Natural killer cell (primary cell): ENCODE results near the gene DNAJC4. TPM values are rescaled to one million over a fixed set of nuclear protein-coding genes. Genes with fewer than 3 reads are reported as not detected.

Source experiments
- ATAC-seq, 3 donors: fragments of 150-1000 bp in 2 of 3; fragments of 200-7000 bp in 1 of 3; cut with Tn5 transposase; 1 replicate in 1 of 3; 2 replicates in 2 of 3; pipeline ENCODE4 v1.10.0; 2021; ENCODE audit warnings: mild to moderate bottlenecking in 2 of 3, moderate library complexity in 2 of 3
- DNase-seq, 2 donors: peaks; one replicate each; pipeline versions ENCODE4 v3.0.0 to v3.0.0-alpha.2; 2013 to 2021; ENCODE audit warnings: mixed read lengths in 1 of 2
- H3K27ac ChIP-seq: one replicate; pipeline ENCODE4 v1.5.1; 2013; ENCODE audit warnings: mild to moderate bottlenecking, low read length
- H3K27me3 ChIP-seq: one replicate; pipeline ENCODE4 v1.6.1; 2013; ENCODE audit warnings: low read length; ENCODE audit not compliant: control insufficient read depth, insufficient read depth
- H3K36me3 ChIP-seq: one replicate; pipeline ENCODE4 v1.6.1; 2013; ENCODE audit warnings: low read length; ENCODE audit not compliant: control insufficient read depth, insufficient read depth
- H3K4me1 ChIP-seq: one replicate; pipeline ENCODE4 v1.6.1; 2013; ENCODE audit warnings: low read length; ENCODE audit not compliant: control insufficient read depth, insufficient read depth
- H3K4me3 ChIP-seq: one replicate; pipeline ENCODE4 v1.5.1; 2013; ENCODE audit warnings: low read length
- H3K9me3 ChIP-seq: one replicate; pipeline ENCODE4 v1.6.1; 2013; ENCODE audit warnings: low read length; ENCODE audit not compliant: control insufficient read depth, insufficient read depth
- H3K27ac Mint-ChIP-seq, 2 donors: one replicate each; pipeline ENCODE4 v1.8.0; 2022; ENCODE audit warnings: mild to moderate bottlenecking in 2 of 2, mixed read lengths in 2 of 2, moderate library complexity in 1 of 2
- H3K27me3 Mint-ChIP-seq, 2 donors: one replicate each; pipeline ENCODE4 v1.8.0; 2022; ENCODE audit warnings: low read depth in 2 of 2, mixed read lengths in 2 of 2
- H3K36me3 Mint-ChIP-seq: one replicate; pipeline ENCODE4 v1.8.0; 2022; ENCODE audit warnings: mixed read lengths
- H3K4me1 Mint-ChIP-seq, 2 donors: one replicate each; pipeline ENCODE4 v1.8.0; 2022; ENCODE audit warnings: mixed read lengths in 2 of 2
- H3K4me3 Mint-ChIP-seq: one replicate; pipeline ENCODE4 v1.8.0; 2022; ENCODE audit warnings: mild to moderate bottlenecking, moderate library complexity, mixed read lengths
- H3K9me3 Mint-ChIP-seq, 2 donors: one replicate each; pipeline ENCODE4 v1.8.0; 2022; ENCODE audit warnings: mixed read lengths in 2 of 2
- WGBS: methylation state at CpG from one replicate; pipeline ENCODE4 v1.1.7; 2013; ENCODE audit warnings: missing lambda C conversion rate; ENCODE audit not compliant: insufficient coverage; 5-methylcytosine and 5-hydroxymethylcytosine counted together
- intact Hi-C: fragments of 100-400 bp; cut with micrococcal nuclease; formaldehyde crosslinking; loops from one replicate; pipeline ENCODE4 v1.14.2; 2022
- total RNA-seq, 4 donors: library from RNA; stranded (reverse); fragments of 120-200 nt in 1 of 4; gene quantifications; one replicate each; pipeline versions ENCODE4 v1.2.3 to v1.2.4, GENCODE V29; 2013 to 2022
- TF ChIP-seq, protein P1 (sequence below): fragments of 200-600 bp; IDR thresholded peaks from one replicate; pipeline ENCODE4 v1.8.0; 2022; ENCODE audit warnings: antibody characterized with exemption

The DNAJC4 gene
- total RNA-seq, 3 donors from 2014 or later (not counting 1 experiment from before 2014, with no cell fraction given), result 45.0 to 47.0 (median 46.6) TPM

DNA sequence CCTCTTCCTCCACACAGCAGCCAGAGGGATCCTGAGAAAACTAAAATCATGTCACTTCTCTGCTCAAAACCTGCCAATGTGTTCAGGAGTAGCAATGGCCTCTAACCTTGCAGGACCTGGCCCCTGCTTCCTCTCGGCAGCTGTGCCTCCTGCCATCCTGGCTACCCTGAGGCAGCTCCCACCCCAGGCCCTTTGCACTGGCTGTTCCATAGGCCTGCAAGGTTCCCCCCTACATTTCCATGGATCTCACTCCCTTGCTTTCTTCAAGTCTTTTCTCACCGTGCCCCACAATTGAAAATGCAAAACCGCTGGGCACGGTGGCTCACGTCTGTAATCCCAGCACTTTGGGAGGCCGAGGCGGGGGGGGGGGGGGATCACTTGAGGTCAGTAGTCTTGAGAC is 46.5 kb upstream of the DNAJC4 start:
- Mint-ChIP-seq H3K9me3 (no peaks in the 10 kb centered on the region), H3K4me1 (peaks cover 6 to 31% of the 10 kb centered on the region in 2 donors), H3K4me3 (peak overlapping the region; percentile 68), H3K27me3 (no peaks in the 10 kb centered on the region), H3K27ac (no peak overlapping the region), H3K36me3 (no peaks in the 10 kb centered on the region)
- no peak for ATAC-seq
- no peak for DNase-seq
- peaks cover 20% of the 10 kb centered on the region for H3K4me1 ChIP-seq
- TF ChIP-seq, protein P1, sequence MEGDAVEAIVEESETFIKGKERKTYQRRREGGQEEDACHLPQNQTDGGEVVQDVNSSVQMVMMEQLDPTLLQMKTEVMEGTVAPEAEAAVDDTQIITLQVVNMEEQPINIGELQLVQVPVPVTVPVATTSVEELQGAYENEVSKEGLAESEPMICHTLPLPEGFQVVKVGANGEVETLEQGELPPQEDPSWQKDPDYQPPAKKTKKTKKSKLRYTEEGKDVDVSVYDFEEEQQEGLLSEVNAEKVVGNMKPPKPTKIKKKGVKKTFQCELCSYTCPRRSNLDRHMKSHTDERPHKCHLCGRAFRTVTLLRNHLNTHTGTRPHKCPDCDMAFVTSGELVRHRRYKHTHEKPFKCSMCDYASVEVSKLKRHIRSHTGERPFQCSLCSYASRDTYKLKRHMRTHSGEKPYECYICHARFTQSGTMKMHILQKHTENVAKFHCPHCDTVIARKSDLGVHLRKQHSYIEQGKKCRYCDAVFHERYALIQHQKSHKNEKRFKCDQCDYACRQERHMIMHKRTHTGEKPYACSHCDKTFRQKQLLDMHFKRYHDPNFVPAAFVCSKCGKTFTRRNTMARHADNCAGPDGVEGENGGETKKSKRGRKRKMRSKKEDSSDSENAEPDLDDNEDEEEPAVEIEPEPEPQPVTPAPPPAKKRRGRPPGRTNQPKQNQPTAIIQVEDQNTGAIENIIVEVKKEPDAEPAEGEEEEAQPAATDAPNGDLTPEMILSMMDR, result no peak
- H3K27me3 ChIP-seq, result no peaks in the 10 kb centered on the region
- no peaks in the 10 kb centered on the region for H3K9me3 ChIP-seq
- no peaks in the 10 kb centered on the region for H3K36me3 ChIP-seq
- H3K4me3 ChIP-seq, result no peak overlapping the region
- H3K27ac ChIP-seq, result no peak overlapping the region
- WGBS, result 95% methylated on average over 7 of the region's 7 CpGs
- intact Hi-C loops, result no loop called here

DNA sequence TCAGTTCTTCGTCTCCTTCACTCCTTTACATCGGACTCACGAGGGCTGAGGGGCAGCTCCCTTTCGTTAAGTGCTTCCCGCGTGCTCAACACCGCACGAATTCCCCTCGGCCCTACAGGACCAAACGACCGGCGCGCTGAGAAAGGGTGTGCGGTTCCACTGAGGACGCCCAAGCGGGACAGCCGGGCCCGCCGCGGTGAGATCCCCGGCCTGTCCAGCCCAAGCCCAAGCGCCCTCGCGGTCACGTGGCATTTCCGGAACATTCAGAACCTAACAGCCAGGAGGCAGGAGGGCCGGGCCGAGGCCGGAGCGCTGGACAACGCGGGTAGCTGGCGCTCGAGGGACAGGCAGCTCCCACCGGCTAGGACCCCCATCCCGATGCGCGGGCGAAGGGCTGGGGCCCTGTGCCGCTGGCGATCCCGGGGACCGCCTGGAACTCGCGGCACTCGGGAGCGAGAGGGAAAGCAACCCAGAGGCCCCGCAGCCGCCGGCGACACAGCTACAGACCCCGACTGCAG is 45.1 kb upstream of the DNAJC4 start:
- Histone ChIP-seq H3K27ac (peak overlapping the region; percentile 66), H3K4me3 (peak overlapping the region; percentile 60), H3K27me3 (no peaks in the 10 kb centered on the region), H3K9me3 (no peaks in the 10 kb centered on the region), H3K4me1 (peaks cover 20% of the 10 kb centered on the region), H3K36me3 (no peaks in the 10 kb centered on the region)
- TF ChIP-seq, protein P1, result no peak
- peak in 1 of 3 donors; percentile 1 for ATAC-seq
- peak in 1 of 2 donors; percentile 59 for DNase-seq
- Mint-ChIP-seq H3K27ac (no peak overlapping the region), H3K9me3 (no peaks in the 10 kb centered on the region), H3K36me3 (no peaks in the 10 kb centered on the region), H3K4me3 (peak overlapping the region; percentile 98), H3K27me3 (no peaks in the 10 kb centered on the region), H3K4me1 (peaks cover 6 to 31% of the 10 kb centered on the region in 2 donors)
- intact Hi-C loops, result loop anchor here (1.0 to 5.0 kb wide), 3 partner anchors 56 to 132 kb away; partner anchors contain the start of genes CATSPERZ, FKBP2, PRDX5 and TRMT112
- WGBS, result under 1% methylated on average over 52 of the region's 52 CpGs

DNA sequence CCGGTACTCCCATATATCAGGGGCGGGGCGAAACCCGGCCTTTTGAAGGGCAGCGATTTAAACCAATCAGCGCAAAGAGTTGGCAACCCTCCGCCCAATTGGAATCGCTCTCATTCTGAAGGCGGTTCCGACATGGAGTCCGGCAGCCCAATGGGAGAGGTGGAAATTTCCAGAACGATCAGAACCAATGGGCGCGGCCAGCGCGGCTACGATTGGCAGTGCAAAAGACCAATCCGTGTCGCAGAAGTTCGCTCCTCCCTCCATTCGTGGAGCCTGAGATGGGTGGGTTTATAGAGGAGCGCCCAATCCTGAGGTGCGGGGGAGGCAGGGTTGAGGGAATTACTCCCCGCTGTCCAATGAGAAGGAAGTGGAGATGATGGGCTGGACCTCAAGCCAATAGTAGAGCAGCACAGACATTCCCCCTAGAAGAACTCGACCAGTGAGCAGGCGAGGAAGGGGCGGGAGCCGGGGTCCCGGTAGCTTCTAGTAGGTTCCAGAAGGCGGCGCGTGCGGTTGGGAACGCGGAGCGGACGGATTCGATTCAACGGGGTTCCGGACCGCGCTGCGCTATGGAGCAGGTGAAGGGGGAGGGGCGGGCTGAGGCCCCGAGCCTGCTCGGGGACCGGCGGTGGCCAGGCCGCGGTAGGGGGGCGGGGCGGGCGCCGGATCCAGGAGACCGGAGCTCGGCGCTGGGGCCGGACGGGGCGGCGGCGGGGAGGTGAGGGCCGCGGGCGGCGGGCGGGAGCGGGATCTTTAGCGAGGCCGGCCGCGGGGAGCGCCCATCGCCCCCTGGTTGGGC is 44.5 kb upstream of the DNAJC4 start, which contains the start of gene STIP1:
TSS of gene STIP1 (plus strand) at position 479 of the 799 bp plus-strand sequence. CDS start at position 570, 91 bp downstream.
- H3K9me3 ChIP-seq, result no peaks in the 10 kb centered on the region
- H3K4me3 ChIP-seq, result peak within 1 kb of the TSS; percentile 60
- H3K36me3 Mint-ChIP-seq, result no peaks in the 10 kb centered on the region
- DNase-seq (peak; percentile 96 to 100), ATAC-seq (peak; percentile 85 to 95 (median 86))
- under 1% methylated on average over 74 of the region's 74 CpGs for WGBS
- peak within 1 kb of the TSS; percentile 98 for H3K4me3 Mint-ChIP-seq
- H3K27me3 ChIP-seq, result no peaks in the 10 kb centered on the region
- intact Hi-C loops, result loop anchor here (1.0 to 5.0 kb wide), 5 partner anchors 21 to 131 kb away; partner anchors contain the start of genes CATSPERZ, DNAJC4, FERMT3 and FKBP2
- H3K4me1 ChIP-seq, result peaks cover 20% of the 10 kb centered on the region
- no peaks in the 10 kb centered on the region for H3K27me3 Mint-ChIP-seq
- peaks cover 6 to 31% of the 10 kb centered on the region in 2 donors for H3K4me1 Mint-ChIP-seq
- no peaks in the 10 kb centered on the region for H3K36me3 ChIP-seq
- TF ChIP-seq, protein P1, result no peak
- no peaks in the 10 kb centered on the region for H3K9me3 Mint-ChIP-seq
- H3K27ac ChIP-seq, result peak within 1 kb of the TSS; percentile 66
- H3K27ac Mint-ChIP-seq, result no peak within 1 kb of the TSS
